Panc1 (cell line): ENCODE results near the gene RAB3B.

Experiments used
- TF ChIP-seq, protein P1 (sequence below): fragments of 450-650 bp; IDR thresholded peaks from 2 replicates; pipeline ENCODE4 v1.5.1; 2017; ENCODE audit warnings: mild to moderate bottlenecking
- TF ChIP-seq, protein P2 (sequence below), 2 experiments: IDR thresholded peaks; 2 replicates each; pipeline ENCODE4 v1.6.1; 2011 to 2012; ENCODE audit warnings: low read depth in 2 of 2, control low read depth in 1 of 2, low read length in 1 of 2, mild to moderate bottlenecking in 1 of 2, moderate library complexity in 1 of 2; ENCODE audit not compliant: insufficient read depth in 1 of 2

DNA sequence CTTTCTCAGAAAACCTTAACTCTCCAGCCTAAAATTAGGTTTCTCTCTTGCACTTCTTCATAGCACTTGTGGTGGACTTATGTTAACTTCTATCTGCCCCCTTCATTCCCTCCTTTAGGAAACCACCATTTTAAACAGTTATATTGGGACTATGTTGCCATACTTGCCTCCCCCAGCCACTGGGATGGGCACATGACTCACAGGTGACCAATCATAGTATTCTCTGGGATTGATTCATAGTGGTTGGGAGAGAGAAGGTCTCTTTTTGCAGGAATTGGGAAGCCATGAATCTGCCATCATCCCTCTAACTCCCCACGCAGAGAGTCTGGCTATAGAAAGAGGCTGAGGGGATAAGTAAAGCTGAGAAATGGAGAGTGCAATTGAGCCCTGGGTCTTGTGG lies 61.6 kb downstream of the RAB3B start:
- TF ChIP-seq, protein P1, sequence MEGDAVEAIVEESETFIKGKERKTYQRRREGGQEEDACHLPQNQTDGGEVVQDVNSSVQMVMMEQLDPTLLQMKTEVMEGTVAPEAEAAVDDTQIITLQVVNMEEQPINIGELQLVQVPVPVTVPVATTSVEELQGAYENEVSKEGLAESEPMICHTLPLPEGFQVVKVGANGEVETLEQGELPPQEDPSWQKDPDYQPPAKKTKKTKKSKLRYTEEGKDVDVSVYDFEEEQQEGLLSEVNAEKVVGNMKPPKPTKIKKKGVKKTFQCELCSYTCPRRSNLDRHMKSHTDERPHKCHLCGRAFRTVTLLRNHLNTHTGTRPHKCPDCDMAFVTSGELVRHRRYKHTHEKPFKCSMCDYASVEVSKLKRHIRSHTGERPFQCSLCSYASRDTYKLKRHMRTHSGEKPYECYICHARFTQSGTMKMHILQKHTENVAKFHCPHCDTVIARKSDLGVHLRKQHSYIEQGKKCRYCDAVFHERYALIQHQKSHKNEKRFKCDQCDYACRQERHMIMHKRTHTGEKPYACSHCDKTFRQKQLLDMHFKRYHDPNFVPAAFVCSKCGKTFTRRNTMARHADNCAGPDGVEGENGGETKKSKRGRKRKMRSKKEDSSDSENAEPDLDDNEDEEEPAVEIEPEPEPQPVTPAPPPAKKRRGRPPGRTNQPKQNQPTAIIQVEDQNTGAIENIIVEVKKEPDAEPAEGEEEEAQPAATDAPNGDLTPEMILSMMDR: no peak
- TF ChIP-seq, protein P2, sequence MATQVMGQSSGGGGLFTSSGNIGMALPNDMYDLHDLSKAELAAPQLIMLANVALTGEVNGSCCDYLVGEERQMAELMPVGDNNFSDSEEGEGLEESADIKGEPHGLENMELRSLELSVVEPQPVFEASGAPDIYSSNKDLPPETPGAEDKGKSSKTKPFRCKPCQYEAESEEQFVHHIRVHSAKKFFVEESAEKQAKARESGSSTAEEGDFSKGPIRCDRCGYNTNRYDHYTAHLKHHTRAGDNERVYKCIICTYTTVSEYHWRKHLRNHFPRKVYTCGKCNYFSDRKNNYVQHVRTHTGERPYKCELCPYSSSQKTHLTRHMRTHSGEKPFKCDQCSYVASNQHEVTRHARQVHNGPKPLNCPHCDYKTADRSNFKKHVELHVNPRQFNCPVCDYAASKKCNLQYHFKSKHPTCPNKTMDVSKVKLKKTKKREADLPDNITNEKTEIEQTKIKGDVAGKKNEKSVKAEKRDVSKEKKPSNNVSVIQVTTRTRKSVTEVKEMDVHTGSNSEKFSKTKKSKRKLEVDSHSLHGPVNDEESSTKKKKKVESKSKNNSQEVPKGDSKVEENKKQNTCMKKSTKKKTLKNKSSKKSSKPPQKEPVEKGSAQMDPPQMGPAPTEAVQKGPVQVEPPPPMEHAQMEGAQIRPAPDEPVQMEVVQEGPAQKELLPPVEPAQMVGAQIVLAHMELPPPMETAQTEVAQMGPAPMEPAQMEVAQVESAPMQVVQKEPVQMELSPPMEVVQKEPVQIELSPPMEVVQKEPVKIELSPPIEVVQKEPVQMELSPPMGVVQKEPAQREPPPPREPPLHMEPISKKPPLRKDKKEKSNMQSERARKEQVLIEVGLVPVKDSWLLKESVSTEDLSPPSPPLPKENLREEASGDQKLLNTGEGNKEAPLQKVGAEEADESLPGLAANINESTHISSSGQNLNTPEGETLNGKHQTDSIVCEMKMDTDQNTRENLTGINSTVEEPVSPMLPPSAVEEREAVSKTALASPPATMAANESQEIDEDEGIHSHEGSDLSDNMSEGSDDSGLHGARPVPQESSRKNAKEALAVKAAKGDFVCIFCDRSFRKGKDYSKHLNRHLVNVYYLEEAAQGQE (IDR thresholded peaks at IDR 0.05; ENCODE audit: insufficient read depth in 1 of 2, low read depth in 2 of 2, low read length in 1 of 2): no peak
